Measurements from ENCODE around the gene SLIT3. TPM values are rescaled to one million over a fixed set of nuclear protein-coding genes. Genes with fewer than 3 reads are reported as not detected.

Gene SLIT3
- total RNA-seq, 3 donors from 2014 or later (not counting 1 experiment from before 2014, with no cell fraction given), result 0.34 to 0.80 TPM; not detected in 1

- H3K4me1 Mint-ChIP-seq, result no peaks in the 10 kb centered on the region
- H3K27ac Mint-ChIP-seq, result no peak overlapping the region
- H3K36me3 ChIP-seq (ENCODE audit: control insufficient read depth, insufficient read depth, low read length), result no peaks in the 10 kb centered on the region
- no peak for TF ChIP-seq CTCF (IDR thresholded peaks at IDR 0.05)
- WGBS (ENCODE audit: insufficient coverage), result 96% methylated on average over 1 of the region's 1 CpG
- H3K4me1 ChIP-seq (ENCODE audit: control insufficient read depth, insufficient read depth, low read length), result no peaks in the 10 kb centered on the region
- no peak overlapping the region for H3K4me3 ChIP-seq (ENCODE audit: low read length)
- H3K36me3 Mint-ChIP-seq, result no peaks in the 10 kb centered on the region
- no peak overlapping the region for H3K27ac ChIP-seq (ENCODE audit: low read length)
- no peaks in the 10 kb centered on the region for H3K9me3 ChIP-seq (ENCODE audit: control insufficient read depth, insufficient read depth, low read length)
- intact Hi-C loops (cut with micrococcal nuclease), result no loop called here
- ATAC-seq (no peak), DNase-seq (no peak)
- H3K27me3 ChIP-seq (ENCODE audit: control insufficient read depth, insufficient read depth, low read length), result no peaks in the 10 kb centered on the region
- H3K9me3 Mint-ChIP-seq, result no peaks in the 10 kb centered on the region
- H3K27me3 Mint-ChIP-seq (ENCODE audit: low read depth in 2 of 2), result peaks cover 0 to 8% of the 10 kb centered on the region in 2 donors
- no peak overlapping the region for H3K4me3 Mint-ChIP-seq
Measured at GRCh38 chr5:168668078-168668477, 632.9 kb downstream of the SLIT3 start.

- H3K9me3 Mint-ChIP-seq, result no peaks in the 10 kb centered on the region
- Histone ChIP-seq H3K27me3 (ENCODE audit: control insufficient read depth, insufficient read depth, low read length) (no peaks in the 10 kb centered on the region), H3K27ac (ENCODE audit: low read length) (no peak overlapping the region), H3K4me1 (ENCODE audit: control insufficient read depth, insufficient read depth, low read length) (no peaks in the 10 kb centered on the region), H3K4me3 (ENCODE audit: low read length) (no peak overlapping the region), H3K9me3 (ENCODE audit: control insufficient read depth, insufficient read depth, low read length) (no peaks in the 10 kb centered on the region), H3K36me3 (ENCODE audit: control insufficient read depth, insufficient read depth, low read length) (no peaks in the 10 kb centered on the region)
- H3K4me3 Mint-ChIP-seq, result no peak overlapping the region
- intact Hi-C loops (cut with micrococcal nuclease), result no loop called here
- no peaks in the 10 kb centered on the region for H3K4me1 Mint-ChIP-seq
- H3K27me3 Mint-ChIP-seq (ENCODE audit: low read depth in 2 of 2), result peaks cover 0 to 10% of the 10 kb centered on the region in 2 donors
- no peak overlapping the region for H3K27ac Mint-ChIP-seq
- no peak for ATAC-seq
- WGBS (ENCODE audit: insufficient coverage), result 85% methylated on average over 4 of the region's 4 CpGs
- H3K36me3 Mint-ChIP-seq, result no peaks in the 10 kb centered on the region
- no peak for TF ChIP-seq CTCF (IDR thresholded peaks at IDR 0.05)
- no peak for DNase-seq
Measured at GRCh38 chr5:168667301-168667840, 633.6 kb downstream of the SLIT3 start.

- Mint-ChIP-seq H3K27ac (no peak overlapping the region), H3K4me3 (no peak overlapping the region), H3K36me3 (no peaks in the 10 kb centered on the region), H3K4me1 (no peaks in the 10 kb centered on the region), H3K27me3 (ENCODE audit: low read depth in 2 of 2) (peaks cover 0 to 10% of the 10 kb centered on the region in 2 donors), H3K9me3 (no peaks in the 10 kb centered on the region)
- no peaks in the 10 kb centered on the region for H3K4me1 ChIP-seq (ENCODE audit: control insufficient read depth, insufficient read depth, low read length)
- H3K27me3 ChIP-seq (ENCODE audit: control insufficient read depth, insufficient read depth, low read length), result no peaks in the 10 kb centered on the region
- no peak overlapping the region for H3K27ac ChIP-seq (ENCODE audit: low read length)
- no peaks in the 10 kb centered on the region for H3K36me3 ChIP-seq (ENCODE audit: control insufficient read depth, insufficient read depth, low read length)
- no peak for DNase-seq
- no peak for ATAC-seq
- no peak overlapping the region for H3K4me3 ChIP-seq (ENCODE audit: low read length)
- intact Hi-C loops (cut with micrococcal nuclease), result no loop called here
- WGBS (ENCODE audit: insufficient coverage), result 94% methylated on average over 17 of the region's 17 CpGs
- H3K9me3 ChIP-seq (ENCODE audit: control insufficient read depth, insufficient read depth, low read length), result no peaks in the 10 kb centered on the region
- TF ChIP-seq CTCF (IDR thresholded peaks at IDR 0.05), result no peak
Measured at GRCh38 chr5:168666356-168666755, 634.6 kb downstream of the SLIT3 start.

Measured in natural killer cell (primary cell).